Limb (tissue), 2 donors: ENCODE data around the gene FAM131C.
"Not testable (repeated sequence)": the region's sequence is repeated elsewhere in the genome, so short reads cannot be mapped to it uniquely, and the experiment has no call there.

Experiments
- DNase-seq, 2 donors: peaks; one replicate each; pipeline ENCODE4 v3.0.0-alpha.2; 2016; ENCODE audit errors: extremely low spot score in 2 of 2

Gene FAM131C

GRCh38 chr1:16061989-16062686 lies 11.3 kb downstream of the FAM131C start:
- not testable (repeated sequence) for DNase-seq

GRCh38 chr1:16061266-16061665 lies 12.2 kb downstream of the FAM131C start:
- no peak for DNase-seq

- DNase-seq, result not testable (repeated sequence)
These were observed 14.9 kb downstream of the FAM131C start for GRCh38 chr1:16058394-16059120.

GRCh38 chr1:16057314-16057915 lies 16.0 kb downstream of the FAM131C start:
- not testable (repeated sequence) for DNase-seq

- not testable (repeated sequence) for DNase-seq
These were observed 16.9 kb downstream of the FAM131C start for GRCh38 chr1:16056521-16056912.

- DNase-seq, result peak; percentile 72 to 92
These were observed 17.6 kb downstream of the FAM131C start for GRCh38 chr1:16055613-16056520.

- no peak for DNase-seq
These were observed 18.6 kb downstream of the FAM131C start for GRCh38 chr1:16054598-16055540.

GRCh38 chr1:16053781-16054502 lies 19.5 kb downstream of the FAM131C start:
- DNase-seq, result no peak

GRCh38 chr1:16051949-16052348 lies 21.5 kb downstream of the FAM131C start:
- DNase-seq, result not testable (repeated sequence)

GRCh38 chr1:16051039-16051438 lies 22.4 kb downstream of the FAM131C start:
- no peak for DNase-seq

GRCh38 chr1:16050328-16050727 lies 23.1 kb downstream of the FAM131C start:
- no peak for DNase-seq

GRCh38 chr1:16048573-16049189 lies 24.8 kb downstream of the FAM131C start:
- peak in 1 of 2 donors; percentile 79 for DNase-seq

- no peak for DNase-seq
These were observed 25.5 kb downstream of the FAM131C start for GRCh38 chr1:16047791-16048475.

- DNase-seq, result no peak
These were observed 26.6 kb downstream of the FAM131C start for GRCh38 chr1:16046842-16047241.

GRCh38 chr1:16043950-16044349 lies 29.5 kb downstream of the FAM131C start:
- DNase-seq, result no peak

- no peak for DNase-seq
These were observed 29.9 kb downstream of the FAM131C start, which contains the start of gene CLCNKB for GRCh38 chr1:16043521-16043920. TSS of gene CLCNKB (plus strand) at chr1:16043782. CDS start at chr1:16044493, 711 bp downstream.

GRCh38 chr1:16042654-16043053 lies 30.8 kb downstream of the FAM131C start:
- DNase-seq, result not testable (repeated sequence)

- no peak for DNase-seq
These were observed 31.4 kb downstream of the FAM131C start for GRCh38 chr1:16042096-16042495.
